BJ (cell line): ENCODE measurements around the gene PTGDR2. TPM values are rescaled to one million over a fixed set of nuclear protein-coding genes. Genes with fewer than 3 reads are reported as not detected.

Experiments used
- CTCF ChIA-PET: fragments of 350-600 bp; formaldehyde crosslinking; extraction: SDS; loops from one replicate; lab custom pipeline; 2021; ENCODE audit warnings: antibody characterized with exemption, inconsistent platforms; lab: Yijun Ruan, JAX
- POLR2A ChIA-PET: fragments of 300-600 bp; sonication (Branson Sonifier 250); formaldehyde crosslinking; extraction: SDS; loops from one replicate; lab custom pipeline; 2021; ENCODE audit warnings: antibody characterized with exemption; lab: Charles Lee
- DNase-seq: peaks from one replicate; pipeline ENCODE4 v3.0.0-alpha.2; 2011; ENCODE audit warnings: low read depth
- H3K27me3 ChIP-seq: 2 replicates; pipeline ENCODE4 v1.6.0; 2011; ENCODE audit warnings: low read length; ENCODE audit not compliant: control insufficient read depth, insufficient read depth
- H3K36me3 ChIP-seq: 2 replicates; pipeline ENCODE4 v1.5.1; 2011; ENCODE audit warnings: low read length; ENCODE audit not compliant: control insufficient read depth, insufficient read depth
- H3K4me3 ChIP-seq: 2 replicates; pipeline ENCODE4 v1.5.1; 2011; ENCODE audit warnings: low read depth, mild to moderate bottlenecking, control low read depth, low read length
- polyA plus RNA-seq: library from polyadenylated mRNA; depleted of rRNA; stranded (reverse); fragments of >200 nt; gene quantifications from 2 replicates; pipeline ENCODE4 v1.2.3, GENCODE V29; 2011
- TF ChIP-seq, protein P1 (sequence below): IDR thresholded peaks from 2 replicates; pipeline ENCODE4 v1.5.1; 2011; ENCODE audit warnings: low read depth, mild to moderate bottlenecking, control low read depth, inconsistent platforms, low read length, moderate library complexity; ENCODE audit not compliant: insufficient read depth

The PTGDR2 gene
- polyA plus RNA-seq, 1 experiment = 0.02 TPM

DNA sequence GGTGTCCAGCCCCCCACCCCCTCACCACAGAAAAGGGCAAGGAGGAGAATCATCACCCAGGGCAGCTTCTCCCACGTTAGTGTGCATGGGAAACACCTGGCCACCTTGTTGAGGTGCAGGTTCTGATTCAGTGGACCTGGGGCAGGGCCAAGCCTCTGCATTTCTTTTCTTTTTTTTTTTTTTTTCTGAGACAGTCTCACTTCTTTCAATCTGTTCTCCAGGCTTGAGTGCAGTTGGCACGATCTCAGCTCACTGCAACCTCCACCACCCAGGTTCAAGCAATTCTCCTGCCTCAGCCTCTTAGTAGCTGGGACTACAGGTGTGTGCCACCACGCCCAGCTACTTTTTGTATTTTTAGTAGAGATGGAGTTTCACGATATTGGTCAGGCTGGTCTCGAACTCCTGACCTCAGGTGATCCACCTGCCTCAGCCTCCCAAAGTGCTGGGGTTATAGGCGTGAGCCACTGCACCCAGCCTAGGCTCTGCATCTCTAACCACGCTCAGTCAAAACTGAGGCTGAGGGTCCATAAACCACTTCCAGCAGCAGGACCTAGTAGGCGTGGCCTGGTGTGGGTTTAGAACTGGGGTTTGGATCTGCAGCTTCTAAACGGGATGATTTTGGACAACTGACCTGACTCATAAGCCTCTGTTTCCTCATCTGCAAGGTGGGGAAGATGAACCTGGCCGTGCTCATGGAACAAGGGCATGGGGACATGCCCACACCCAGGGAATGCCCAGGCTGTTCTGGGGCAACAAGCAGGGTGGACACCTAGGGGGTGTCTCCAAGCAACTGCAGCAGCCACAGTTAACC lies 12.3 kb upstream of the PTGDR2 start:
- no peak for DNase-seq
- POLR2A ChIA-PET = no interaction called here
- TF ChIP-seq, protein P1, sequence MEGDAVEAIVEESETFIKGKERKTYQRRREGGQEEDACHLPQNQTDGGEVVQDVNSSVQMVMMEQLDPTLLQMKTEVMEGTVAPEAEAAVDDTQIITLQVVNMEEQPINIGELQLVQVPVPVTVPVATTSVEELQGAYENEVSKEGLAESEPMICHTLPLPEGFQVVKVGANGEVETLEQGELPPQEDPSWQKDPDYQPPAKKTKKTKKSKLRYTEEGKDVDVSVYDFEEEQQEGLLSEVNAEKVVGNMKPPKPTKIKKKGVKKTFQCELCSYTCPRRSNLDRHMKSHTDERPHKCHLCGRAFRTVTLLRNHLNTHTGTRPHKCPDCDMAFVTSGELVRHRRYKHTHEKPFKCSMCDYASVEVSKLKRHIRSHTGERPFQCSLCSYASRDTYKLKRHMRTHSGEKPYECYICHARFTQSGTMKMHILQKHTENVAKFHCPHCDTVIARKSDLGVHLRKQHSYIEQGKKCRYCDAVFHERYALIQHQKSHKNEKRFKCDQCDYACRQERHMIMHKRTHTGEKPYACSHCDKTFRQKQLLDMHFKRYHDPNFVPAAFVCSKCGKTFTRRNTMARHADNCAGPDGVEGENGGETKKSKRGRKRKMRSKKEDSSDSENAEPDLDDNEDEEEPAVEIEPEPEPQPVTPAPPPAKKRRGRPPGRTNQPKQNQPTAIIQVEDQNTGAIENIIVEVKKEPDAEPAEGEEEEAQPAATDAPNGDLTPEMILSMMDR = no peak
- H3K36me3 ChIP-seq = no peaks in the 10 kb centered on the region
- no peaks in the 10 kb centered on the region; the same call in 1 of the 2 replicates for H3K27me3 ChIP-seq
- CTCF ChIA-PET = interaction anchor here (0.6 to 2.6 kb wide), 5 partner anchors 9 to 908 kb away, joined by 3 to 11 read pairs (median 8); no protein-coding TSS in a partner anchor
- no peak overlapping the region for H3K4me3 ChIP-seq

DNA sequence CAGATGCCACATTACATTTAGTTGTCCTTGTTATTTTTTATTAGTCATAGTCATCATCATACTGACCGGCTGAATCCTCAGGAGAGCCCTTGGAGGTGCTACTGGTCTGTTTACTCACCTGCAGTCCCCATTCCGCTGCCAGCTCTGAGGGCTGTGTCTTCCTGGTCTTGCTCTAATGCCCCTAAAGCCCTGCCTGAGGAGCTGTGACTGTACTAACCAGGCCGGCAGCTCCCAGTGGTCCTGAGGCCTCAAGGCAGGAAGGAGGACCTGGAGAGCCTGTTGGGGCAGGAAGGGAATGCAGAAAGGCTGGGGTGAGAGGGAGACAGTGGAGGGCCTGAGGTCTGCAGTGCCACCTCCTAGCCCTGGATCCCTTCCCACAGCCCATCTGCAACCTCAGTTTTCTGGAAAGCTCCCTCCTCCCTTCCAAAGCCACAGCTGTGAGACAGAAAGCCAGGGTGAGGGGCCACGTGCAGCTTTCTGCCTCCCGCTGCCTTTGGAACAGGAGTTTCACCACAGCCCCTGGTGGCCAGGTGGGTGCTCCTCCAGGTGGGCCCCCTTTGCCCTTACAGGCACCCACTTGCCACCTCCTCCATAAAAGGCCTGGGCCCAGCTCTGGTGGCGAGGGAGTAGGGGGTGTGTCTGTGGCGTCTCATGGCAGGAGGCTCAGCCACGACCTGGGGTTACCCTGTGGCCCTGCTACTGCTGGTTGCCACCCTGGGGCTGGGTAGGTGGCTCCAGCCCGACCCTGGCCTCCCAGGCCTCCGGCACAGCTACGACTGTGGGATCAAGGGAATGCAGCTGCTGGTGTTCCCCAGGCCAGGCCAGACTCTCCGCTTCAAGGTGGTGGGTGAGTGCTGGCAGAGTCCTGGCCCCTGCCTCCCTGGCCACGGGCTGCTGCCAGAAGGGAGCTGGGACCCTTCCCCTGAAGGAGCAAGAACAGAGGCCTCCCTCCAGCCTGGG lies 11.4 kb upstream of the PTGDR2 start, which contains the start of gene ZP1:
TSS of gene ZP1 (plus strand) at position 632 of the 960 bp plus-strand sequence. CDS start at position 652, 20 bp downstream.
- DNase-seq = no peak
- no peaks in the 10 kb centered on the region for H3K36me3 ChIP-seq
- no peaks in the 10 kb centered on the region; the same call in 1 of the 2 replicates for H3K27me3 ChIP-seq
- CTCF ChIA-PET = interaction anchor here (0.6 to 2.6 kb wide), 7 partner anchors 9 to 908 kb away, joined by 3 to 11 read pairs (median 5); no protein-coding TSS in a partner anchor
- H3K4me3 ChIP-seq = no peak within 1 kb of the TSS
- POLR2A ChIA-PET = no interaction called here
- TF ChIP-seq, protein P1 = no peak

DNA sequence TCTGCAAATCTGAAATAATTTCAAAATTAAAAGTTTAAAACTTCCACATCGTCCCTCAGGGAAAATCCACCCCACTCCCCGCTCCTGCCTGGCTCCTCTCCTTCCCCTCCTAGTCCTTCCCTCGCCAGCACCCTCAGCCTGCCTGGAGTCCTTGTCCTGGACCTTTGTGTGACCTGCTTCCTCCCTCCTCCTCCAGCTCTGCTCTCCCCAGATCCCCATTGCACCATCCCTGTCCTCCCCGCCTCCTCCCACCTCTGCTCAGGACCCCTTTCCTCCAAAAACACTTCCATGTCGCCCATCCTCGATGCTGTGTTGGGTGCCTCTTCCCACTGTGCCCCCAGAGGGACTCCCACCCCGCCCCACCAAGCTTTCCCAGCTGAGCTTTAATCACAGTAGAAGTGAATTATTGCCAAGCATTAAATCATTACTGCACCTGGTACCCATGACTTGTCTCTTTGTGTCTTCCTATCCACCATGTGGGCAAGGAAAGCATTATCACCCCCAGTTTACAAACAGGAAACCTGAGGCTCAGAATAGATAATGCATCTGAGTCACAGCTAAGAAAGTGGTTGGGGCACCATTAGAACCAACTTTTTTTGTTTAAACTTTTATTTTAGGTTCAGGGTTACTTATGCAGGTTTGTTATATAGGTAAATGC lies 9.2 kb upstream of the PTGDR2 start:
- CTCF ChIA-PET = interaction anchor here (0.6 to 2.2 kb wide), 2 partner anchors 14 to 34 kb away, joined by 3 to 6 read pairs; no protein-coding TSS in a partner anchor
- DNase-seq = no peak
- Histone ChIP-seq H3K27me3 (no peaks in the 10 kb centered on the region; the same call in 1 of the 2 replicates), H3K4me3 (no peak overlapping the region), H3K36me3 (no peaks in the 10 kb centered on the region)
- TF ChIP-seq, protein P1 = no peak
- POLR2A ChIA-PET = no interaction called here

DNA sequence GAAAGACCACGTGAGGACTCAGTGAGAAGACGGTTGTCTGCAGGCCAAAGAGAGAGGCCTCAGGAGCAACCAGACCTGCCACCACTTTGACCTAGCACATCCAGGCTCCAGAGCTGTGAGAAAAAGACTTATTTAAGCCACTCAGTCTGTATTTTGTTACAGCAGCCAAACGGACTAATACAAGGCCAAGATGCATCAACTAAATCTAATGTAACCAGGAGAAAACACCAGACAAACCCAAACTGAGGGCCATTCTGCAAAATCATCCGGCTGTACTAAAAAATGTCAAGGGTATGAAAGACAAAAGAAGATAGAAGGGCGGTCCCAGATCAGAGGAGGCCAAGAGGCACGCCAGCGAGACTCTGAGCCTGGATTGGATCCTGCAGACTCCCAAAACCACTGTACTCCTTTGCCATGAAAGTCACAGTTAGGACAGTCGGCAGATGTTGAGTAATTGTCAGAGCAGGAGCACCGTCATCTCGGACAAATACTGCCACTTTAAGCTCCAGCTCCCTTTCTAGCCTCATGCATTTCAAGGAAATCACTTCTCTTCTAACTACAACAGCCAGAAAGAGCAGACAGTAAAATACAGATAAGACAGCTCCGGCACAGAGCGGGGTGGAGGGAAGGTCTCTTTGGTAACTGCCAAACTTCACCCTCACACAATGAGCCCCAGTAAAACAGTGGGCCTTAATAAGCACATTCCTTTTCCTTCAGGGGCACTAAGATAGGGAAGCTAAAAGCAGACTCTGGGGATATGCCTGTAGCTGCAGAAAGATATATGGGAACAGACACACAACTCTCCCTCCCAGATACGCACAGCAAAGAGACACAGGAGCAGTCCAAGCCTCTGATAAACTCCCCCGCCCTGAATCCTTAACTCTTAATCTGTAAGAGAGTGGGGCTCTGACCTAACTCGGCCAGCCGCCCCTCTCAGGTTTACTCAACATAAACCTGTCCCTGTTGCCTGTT lies 8.1 kb upstream of the PTGDR2 start:
- no peaks in the 10 kb centered on the region; the same call in 1 of the 2 replicates for H3K27me3 ChIP-seq
- ChIA-PET CTCF (interaction anchor here (2.2 kb wide), 1 partner anchor 33 kb away, joined by 6 read pairs; no protein-coding TSS in a partner anchor), POLR2A (no interaction called here)
- H3K36me3 ChIP-seq = no peaks in the 10 kb centered on the region
- H3K4me3 ChIP-seq = no peak overlapping the region
- no peak for DNase-seq
- TF ChIP-seq, protein P1 = no peak
